Common myeloid progenitor, CD34-positive (primary cell): ENCODE data around the gene CBFA2T3.
A peak's percentile ranks its signal among the peaks of the same experiment; 100 is the strongest.

ENCODE experiments used
- CTCF ChIA-PET: fragments of 350-600 bp; sonication (Branson Sonifier 250); formaldehyde crosslinking; loops from one replicate; lab custom pipeline; 2021; ENCODE audit warnings: antibody characterized with exemption; lab: Charles Lee
- POLR2A ChIA-PET: fragments of 350-600 bp; sonication (Branson Sonifier 250); formaldehyde crosslinking; loops from one replicate; lab custom pipeline; 2021; ENCODE audit warnings: antibody characterized with exemption; lab: Charles Lee
- DNase-seq, 3 donors: peaks; one replicate each; pipeline versions ENCODE4 v3.0.0 to v3.0.0-alpha.2; 2013
- H3K27ac ChIP-seq, 2 experiments: 1 replicate in 1 of 2; 2 replicates in 1 of 2; pipeline ENCODE4 v1.7.0; 2013; ENCODE audit warnings: inconsistent platforms in 2 of 2, low read length in 2 of 2, mild to moderate bottlenecking in 2 of 2, low read depth in 1 of 2, moderate library complexity in 1 of 2; ENCODE audit not compliant: severe bottlenecking in 2 of 2, insufficient read depth in 1 of 2, poor library complexity in 1 of 2
- H3K27me3 ChIP-seq, 5 experiments: replicated peaks in 2 of 5; 1 replicate in 3 of 5; 2 replicates in 2 of 5; pipeline versions ENCODE4 v1.6.1 to v1.7.0; 2013; ENCODE audit warnings: low read length in 4 of 5, mild to moderate bottlenecking in 2 of 5, moderate library complexity in 2 of 5, inconsistent platforms in 1 of 5; ENCODE audit not compliant: insufficient read depth in 5 of 5, control insufficient read depth in 4 of 5
- H3K36me3 ChIP-seq, 4 experiments: 1 replicate in 2 of 4; 2 replicates in 2 of 4; pipeline versions ENCODE4 v1.6.1 to v1.7.0; 2013; ENCODE audit warnings: low read length in 3 of 4, control low read depth in 1 of 4, mild to moderate bottlenecking in 1 of 4; ENCODE audit not compliant: control insufficient read depth in 4 of 4, insufficient read depth in 4 of 4
- H3K4me1 ChIP-seq, 4 experiments: 1 replicate in 3 of 4; 2 replicates in 1 of 4; pipeline versions ENCODE4 v1.6.1 to v1.7.1; 2013; ENCODE audit warnings: low read length in 3 of 4, mild to moderate bottlenecking in 3 of 4, control low read depth in 1 of 4, inconsistent platforms in 1 of 4, moderate library complexity in 1 of 4; ENCODE audit not compliant: control insufficient read depth in 4 of 4, insufficient read depth in 4 of 4; ENCODE audit errors: control extremely low read depth in 1 of 4
- H3K4me3 ChIP-seq, 7 experiments: 1 replicate in 4 of 7; 2 replicates in 3 of 7; pipeline versions ENCODE4 v1.5.1 to v1.7.0; 2013; ENCODE audit warnings: mild to moderate bottlenecking in 7 of 7, low read length in 6 of 7, moderate library complexity in 6 of 7, inconsistent platforms in 2 of 7, low read depth in 2 of 7, control low read depth in 1 of 7; ENCODE audit not compliant: insufficient read depth in 4 of 7, control insufficient read depth in 1 of 7; ENCODE audit errors: extremely low read depth in 1 of 7
- H3K9me3 ChIP-seq, 5 experiments: 1 replicate in 4 of 5; 2 replicates in 1 of 5; pipeline versions ENCODE4 v1.6.1 to v1.7.1; 2013; ENCODE audit warnings: low read length in 4 of 5, mild to moderate bottlenecking in 2 of 5, inconsistent platforms in 1 of 5, low read depth in 1 of 5, moderate library complexity in 1 of 5; ENCODE audit not compliant: control insufficient read depth in 4 of 5, insufficient read depth in 2 of 5; ENCODE audit errors: control extremely low read depth in 1 of 5
- whole genome bisulfite sequencing: methylation state at CpG from one replicate; pipeline ENCODE4 v1.1.5; 2013; ENCODE audit not compliant: insufficient coverage; 5-methylcytosine and 5-hydroxymethylcytosine counted together

Gene CBFA2T3

DNA sequence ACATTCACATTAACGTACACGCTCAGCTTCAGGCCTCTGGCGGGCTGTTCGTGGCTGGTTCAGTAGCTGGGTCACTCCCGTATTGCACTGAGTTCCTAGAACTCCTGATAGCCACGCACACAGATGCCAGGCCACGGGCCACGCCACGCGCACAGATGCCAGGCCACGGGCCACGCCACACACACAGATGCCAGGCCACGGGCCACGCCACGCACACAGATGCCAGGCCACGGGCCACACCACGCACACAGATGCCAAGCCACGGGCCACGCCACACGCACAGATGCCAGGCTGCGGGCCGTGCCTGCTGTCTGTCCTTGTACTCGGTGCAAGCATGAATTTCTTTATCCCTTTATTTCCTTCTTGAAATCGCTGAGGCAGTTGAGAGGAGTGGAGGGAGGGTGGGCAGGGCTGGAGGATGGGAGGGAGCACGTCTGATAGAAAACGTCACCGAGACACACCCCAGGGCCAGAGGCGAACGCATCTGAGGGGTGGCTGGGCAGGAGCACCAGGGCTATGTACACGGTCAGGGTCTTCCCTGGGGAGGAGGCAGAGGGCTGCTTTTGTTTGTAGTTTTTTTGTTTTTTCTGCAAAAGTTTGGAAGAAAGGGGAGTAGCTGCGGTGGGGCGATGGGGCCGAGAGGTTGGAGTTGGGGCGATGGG is 101.9 kb downstream of the CBFA2T3 start:
- DNase-seq: peak in 2 of 3 donors; percentile 42 to 48
- Histone ChIP-seq H3K27ac (no peak overlapping the region), H3K9me3 (no peaks in the 10 kb centered on the region), H3K27me3 (peaks cover 0 to 17% (median 0%) of the 10 kb centered on the region in 5 experiments), H3K4me3 (no peak overlapping the region), H3K4me1 (peaks cover 0 to 15% (median 7%) of the 10 kb centered on the region in 4 experiments), H3K36me3 (peaks cover 3 to 63% (median 45%) of the 10 kb centered on the region in 4 experiments)
- CTCF ChIA-PET: interaction anchor here (0.9 to 2.1 kb wide), 2 partner anchors 9 to 18 kb away, joined by 3 to 5 read pairs; partner anchors contain the start of genes PABPN1L and TRAPPC2L
- WGBS: 93% methylated on average over 24 of the region's 34 CpGs
- POLR2A ChIA-PET: no interaction called here

DNA sequence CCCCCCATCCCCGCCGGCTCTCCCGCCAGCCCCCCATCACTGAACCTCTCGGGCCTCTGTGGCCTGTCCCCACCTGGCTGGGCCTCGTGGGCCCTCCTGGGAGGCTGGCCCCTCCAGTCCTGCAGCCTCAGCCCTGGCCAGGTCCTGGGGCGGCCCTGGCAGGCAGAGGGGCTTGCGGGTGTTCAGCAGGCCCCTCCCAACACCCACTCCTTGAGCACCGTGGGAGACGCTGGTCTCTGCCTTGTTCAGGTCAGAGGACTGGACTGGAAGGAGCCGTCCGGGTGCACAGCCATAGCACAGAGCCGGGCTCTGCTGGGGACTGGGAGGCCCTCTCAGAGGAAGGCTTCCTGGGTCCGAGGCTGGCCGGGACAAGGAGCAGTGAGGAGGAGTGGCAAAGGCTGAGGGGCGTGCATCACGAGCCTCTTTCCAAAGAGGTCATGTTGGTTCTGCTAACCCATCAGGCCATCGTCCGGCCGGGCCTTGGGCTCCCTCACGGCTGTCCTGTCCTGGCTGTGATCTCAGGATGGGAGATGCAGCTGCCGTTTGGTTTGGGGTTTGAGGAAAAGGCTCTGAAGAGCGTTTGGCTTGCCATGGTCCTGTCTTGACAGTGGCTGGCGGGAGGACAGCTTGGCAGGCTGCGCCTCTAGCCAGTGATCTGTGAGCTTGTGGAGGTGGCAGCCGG is 104.2 kb downstream of the CBFA2T3 start:
- Histone ChIP-seq H3K9me3 (no peaks in the 10 kb centered on the region), H3K36me3 (peaks cover 0 to 42% (median 27%) of the 10 kb centered on the region in 4 experiments), H3K4me1 (peaks cover 0 to 15% (median 7%) of the 10 kb centered on the region in 4 experiments), H3K4me3 (no peak overlapping the region), H3K27ac (no peak overlapping the region), H3K27me3 (peaks cover 0 to 17% (median 0%) of the 10 kb centered on the region in 5 experiments)
- ChIA-PET CTCF (interaction anchor here (1.0 to 1.5 kb wide), 2 partner anchors 15 to 136 kb away, joined by 3 to 5 read pairs; no protein-coding TSS in a partner anchor), POLR2A (interaction anchor here (0.6 kb wide), 1 partner anchor 117 kb away, joined by 5 read pairs; no protein-coding TSS in a partner anchor)
- no peak for DNase-seq
- 74% methylated on average over 22 of the region's 25 CpGs for WGBS

GRCh38 chr16:88871730-88872416 is 105.1 kb downstream of the CBFA2T3 start:
- 83% methylated on average over 15 of the region's 21 CpGs for WGBS
- Histone ChIP-seq H3K9me3 (no peaks in the 10 kb centered on the region), H3K36me3 (peaks cover 0 to 33% (median 21%) of the 10 kb centered on the region in 4 experiments), H3K4me1 (peaks cover 0 to 15% (median 7%) of the 10 kb centered on the region in 4 experiments), H3K27me3 (peaks cover 0 to 17% (median 0%) of the 10 kb centered on the region in 5 experiments), H3K4me3 (no peak overlapping the region), H3K27ac (no peak overlapping the region)
- CTCF ChIA-PET: interaction anchor here (0.9 kb wide), 1 partner anchor 8 kb away, joined by 4 read pairs; no protein-coding TSS in a partner anchor
- DNase-seq: no peak
- POLR2A ChIA-PET: interaction anchor here (0.9 kb wide), 1 partner anchor 10 kb away, joined by 3 read pairs; no protein-coding TSS in a partner anchor

GRCh38 chr16:88871349-88871702 is 105.7 kb downstream of the CBFA2T3 start:
- Histone ChIP-seq H3K9me3 (no peaks in the 10 kb centered on the region), H3K4me1 (peaks cover 0 to 15% (median 7%) of the 10 kb centered on the region in 4 experiments), H3K4me3 (peak overlapping the region in 3 of 7 experiments; percentile 8 to 55 (median 19)), H3K27me3 (peaks cover 0 to 17% (median 0%) of the 10 kb centered on the region in 5 experiments), H3K36me3 (peaks cover 0 to 28% (median 17%) of the 10 kb centered on the region in 4 experiments), H3K27ac (no peak overlapping the region)
- 13% methylated on average over 4 of the region's 8 CpGs for WGBS
- peak in 1 of 3 donors; percentile 30 for DNase-seq
- CTCF ChIA-PET: interaction anchor here (0.9 kb wide), 1 partner anchor 9 kb away, joined by 4 read pairs; no protein-coding TSS in a partner anchor
- POLR2A ChIA-PET: interaction anchor here (0.9 kb wide), 1 partner anchor 10 kb away, joined by 3 read pairs; no protein-coding TSS in a partner anchor

- H3K9me3 ChIP-seq: no peaks in the 10 kb centered on the region
- H3K36me3 ChIP-seq: peaks cover 0 to 22% (median 15%) of the 10 kb centered on the region in 4 experiments
- H3K27ac ChIP-seq: no peak overlapping the region
- POLR2A ChIA-PET: interaction anchor here (0.7 to 0.9 kb wide), 2 partner anchors 9 to 97 kb away, joined by 3 to 5 read pairs; no protein-coding TSS in a partner anchor
- peak in 2 of 3 donors; percentile 34 to 48 for DNase-seq
- peaks cover 0 to 15% (median 7%) of the 10 kb centered on the region in 4 experiments for H3K4me1 ChIP-seq
- CTCF ChIA-PET: interaction anchor here (0.9 kb wide), 1 partner anchor 9 kb away, joined by 4 read pairs; no protein-coding TSS in a partner anchor
- H3K4me3 ChIP-seq: peak overlapping the region in 2 of 7 experiments; percentile 19 to 55
- WGBS: 28% methylated on average over 21 of the region's 37 CpGs
- peaks cover 0 to 17% (median 0%) of the 10 kb centered on the region in 5 experiments for H3K27me3 ChIP-seq
These were observed 106.2 kb downstream of the CBFA2T3 start for GRCh38 chr16:88870608-88871348.

DNA sequence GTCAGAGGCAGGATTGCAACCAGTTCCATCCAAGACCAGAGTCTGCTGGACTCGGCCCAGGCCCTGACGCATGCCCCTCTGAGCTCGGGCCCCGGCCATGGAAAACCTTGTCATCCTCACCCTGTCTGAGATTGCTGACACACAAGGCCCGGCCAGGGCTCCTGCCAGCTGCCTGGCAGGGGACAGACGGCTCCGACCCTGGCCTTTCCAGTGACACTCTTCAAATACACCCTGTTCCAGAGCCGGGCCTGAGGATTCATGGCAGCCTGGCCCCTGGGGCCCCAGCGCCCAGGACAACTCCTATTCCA is 107.4 kb downstream of the CBFA2T3 start:
- peaks cover 0 to 11% (median 6%) of the 10 kb centered on the region in 4 experiments for H3K36me3 ChIP-seq
- H3K4me1 ChIP-seq: peaks cover 0 to 15% (median 7%) of the 10 kb centered on the region in 4 experiments
- CTCF ChIA-PET: interaction anchor here (2.1 kb wide), 1 partner anchor 11 kb away, joined by 6 read pairs; no protein-coding TSS in a partner anchor
- H3K27ac ChIP-seq: no peak overlapping the region
- DNase-seq: no peak
- no peak overlapping the region for H3K4me3 ChIP-seq
- H3K9me3 ChIP-seq: no peaks in the 10 kb centered on the region
- peaks cover 0 to 17% (median 0%) of the 10 kb centered on the region in 5 experiments for H3K27me3 ChIP-seq
- 94% methylated on average over 9 of the region's 9 CpGs for WGBS
- POLR2A ChIA-PET: no interaction called here
